HG02884 (cell line): ENCODE results near the gene NOXRED1.
"Not testable (repeated sequence)": the region's sequence is repeated elsewhere in the genome, so short reads cannot be mapped to it uniquely, and the experiment has no call there.

Source experiments
- ATAC-seq: cut with Tn5 transposase; IDR thresholded peaks from one replicate; pipeline ENCODE4 v1.9.1; 2021; ENCODE audit warnings: mild to moderate bottlenecking, moderate library complexity; ENCODE audit not compliant: unreplicated experiment

NOXRED1 gene, protein sequence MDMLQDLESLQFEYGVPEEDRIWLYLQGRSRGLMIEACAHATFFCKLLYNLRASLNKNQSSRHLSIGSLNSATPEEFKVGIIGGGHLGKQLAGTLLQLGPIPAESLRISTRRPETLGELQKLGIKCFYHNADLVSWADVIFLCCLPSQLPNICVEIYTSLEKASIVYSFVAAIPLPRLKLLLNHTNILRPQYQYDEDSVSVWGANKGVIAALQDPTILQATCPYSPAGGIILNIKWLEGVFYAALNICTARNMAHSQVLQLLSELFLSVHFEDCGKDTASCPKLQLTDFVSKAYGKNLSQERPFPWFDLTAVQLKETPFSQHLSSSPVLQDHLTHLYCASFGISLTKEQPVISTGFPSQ

DNA sequence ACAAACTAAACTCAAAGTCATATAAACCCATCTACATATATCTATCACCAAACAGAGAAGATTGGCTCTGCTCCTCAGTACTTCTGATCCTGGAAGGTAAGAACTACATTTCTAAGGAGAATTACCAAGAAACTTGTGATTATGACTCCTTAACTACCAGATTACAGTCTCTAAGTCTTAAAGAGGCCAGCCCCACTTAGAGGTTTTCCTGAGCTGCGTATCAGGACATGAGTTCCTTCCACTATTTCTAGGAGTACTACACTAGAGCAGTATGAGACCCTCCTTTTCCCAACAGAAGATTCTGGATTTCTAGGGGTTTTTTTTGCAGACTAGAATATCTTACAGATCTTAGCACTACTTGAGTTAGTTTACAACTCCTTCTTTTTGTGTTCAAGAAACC, at the start of gene NOXRED1:
Gene NOXRED1, minus strand, starts transcription at position 101 of the 400 bp plus-strand sequence. CDS start 634 bp downstream, outside the sequence.
- ATAC-seq: no peak

DNA sequence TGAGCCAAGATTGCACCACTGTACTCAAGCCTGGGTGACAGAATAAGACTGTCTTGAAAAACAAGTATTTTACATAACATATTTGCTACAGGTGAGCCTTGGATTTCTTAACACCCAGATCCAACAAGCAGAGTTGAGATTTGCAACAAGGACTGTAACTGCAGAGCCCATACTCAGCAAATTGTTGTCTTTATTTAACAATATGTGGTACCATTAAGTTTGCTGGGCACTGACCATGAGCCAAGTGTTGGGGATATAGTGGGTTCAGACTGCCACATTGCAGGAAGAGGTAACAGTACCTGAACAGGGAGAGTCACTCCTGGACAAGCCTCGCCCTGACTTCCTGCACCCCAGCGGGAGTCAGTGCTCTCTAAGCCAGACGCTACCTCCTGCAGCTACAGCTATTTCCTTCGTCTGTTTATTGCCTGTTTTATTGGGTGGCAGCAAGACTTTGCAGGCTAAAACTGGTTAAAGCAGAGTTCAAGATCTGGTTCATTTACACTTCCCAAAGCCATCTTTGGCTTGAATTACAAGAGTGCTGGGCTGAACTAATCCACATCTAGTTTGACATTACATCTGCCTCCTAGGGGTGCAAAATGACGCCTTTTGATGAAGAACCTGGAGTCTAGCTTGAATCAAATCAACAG, 47.0 kb upstream of the NOXRED1 start:
- ATAC-seq: no peak

DNA sequence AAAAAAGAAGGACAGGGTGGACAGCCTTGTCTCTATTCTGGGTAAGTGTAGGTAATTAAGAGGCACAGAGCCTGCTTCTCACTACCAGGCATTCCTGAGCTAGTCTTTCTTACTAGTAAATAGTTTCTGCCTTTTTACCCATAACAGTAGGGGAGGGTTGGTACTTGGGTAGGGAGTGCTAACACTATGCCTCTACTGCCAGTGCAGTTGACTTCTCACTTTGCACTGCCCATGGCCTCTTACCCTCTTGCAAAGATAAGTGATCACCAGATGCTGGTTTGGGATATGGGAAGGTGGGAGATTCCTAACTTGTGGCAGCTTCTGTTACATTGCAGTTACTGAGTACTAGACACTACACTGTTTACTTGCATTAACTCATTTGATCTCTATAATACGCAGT, 46.2 kb upstream of the NOXRED1 start:
- ATAC-seq: no peak

DNA sequence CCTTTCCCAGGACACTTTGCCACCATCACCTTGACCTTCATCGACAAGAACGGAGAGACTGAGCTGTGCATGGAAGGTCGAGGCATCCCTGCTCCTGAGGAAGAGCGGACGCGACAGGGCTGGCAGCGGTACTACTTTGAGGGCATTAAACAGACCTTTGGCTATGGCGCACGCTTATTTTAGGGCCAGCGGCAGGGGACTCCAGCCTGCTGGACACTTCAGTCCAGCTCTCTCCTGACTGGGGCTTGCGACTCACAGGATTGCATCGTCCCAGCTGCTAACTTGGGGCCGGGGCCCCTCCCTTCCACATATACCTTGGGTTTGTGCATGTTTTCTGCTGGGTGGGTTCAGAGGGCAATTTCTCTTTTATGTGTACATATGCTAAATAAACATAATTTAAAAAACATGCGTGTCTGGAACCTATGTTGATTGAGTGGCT, 45.8 kb upstream of the NOXRED1 start:
- ATAC-seq: no peak

DNA sequence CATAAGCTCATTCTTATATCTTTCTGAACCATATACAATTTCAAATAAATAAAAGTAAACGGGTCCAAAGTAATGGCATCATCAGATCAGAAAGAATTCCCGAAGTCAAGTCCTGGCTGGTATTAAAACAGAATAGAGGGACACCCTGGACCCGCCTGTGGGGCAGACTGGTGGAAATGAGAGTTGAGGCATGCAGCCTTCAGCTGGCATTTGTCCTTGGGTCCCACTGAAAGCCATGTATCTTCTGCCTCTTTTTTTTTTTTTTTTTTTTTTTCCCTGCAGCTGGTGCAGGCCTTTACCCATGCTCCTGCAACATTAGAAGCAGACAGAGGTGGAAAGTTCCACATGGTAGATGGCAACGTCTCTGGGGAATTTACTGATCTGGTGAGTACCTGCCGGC, 44.5 kb upstream of the NOXRED1 start:
- no peak for ATAC-seq

DNA sequence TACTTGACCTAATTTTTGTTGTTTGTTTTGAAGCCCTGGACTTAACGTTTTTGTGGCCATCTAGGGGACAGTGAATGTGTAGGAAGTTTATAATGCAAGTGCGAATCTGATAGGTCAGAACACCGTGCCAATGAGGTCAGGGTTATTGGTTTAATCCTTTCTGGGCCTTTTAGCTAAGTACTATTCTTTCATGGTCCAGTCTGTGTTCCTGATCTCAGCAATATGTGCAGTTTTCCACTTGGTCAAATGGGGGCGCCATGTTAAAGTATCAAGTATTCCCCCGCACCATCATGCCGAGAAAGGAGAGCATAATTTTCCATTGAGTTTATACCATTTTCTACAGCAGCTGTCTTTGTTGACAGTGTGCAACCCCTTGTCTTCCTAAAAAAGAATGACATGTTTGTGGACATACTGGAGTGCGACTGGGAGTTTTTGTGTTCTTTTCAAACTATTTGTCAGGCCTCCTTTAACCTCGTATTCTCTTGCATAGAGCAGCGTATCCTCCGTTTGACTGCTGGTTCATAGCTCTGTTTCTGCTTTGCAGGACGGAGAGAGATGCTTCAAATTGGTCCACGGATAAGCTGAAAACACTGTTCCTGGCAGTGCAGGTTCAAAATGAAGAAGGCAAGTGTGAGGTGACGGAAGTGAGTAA, 35.9 kb upstream of the NOXRED1 start:
- ATAC-seq: no peak

DNA sequence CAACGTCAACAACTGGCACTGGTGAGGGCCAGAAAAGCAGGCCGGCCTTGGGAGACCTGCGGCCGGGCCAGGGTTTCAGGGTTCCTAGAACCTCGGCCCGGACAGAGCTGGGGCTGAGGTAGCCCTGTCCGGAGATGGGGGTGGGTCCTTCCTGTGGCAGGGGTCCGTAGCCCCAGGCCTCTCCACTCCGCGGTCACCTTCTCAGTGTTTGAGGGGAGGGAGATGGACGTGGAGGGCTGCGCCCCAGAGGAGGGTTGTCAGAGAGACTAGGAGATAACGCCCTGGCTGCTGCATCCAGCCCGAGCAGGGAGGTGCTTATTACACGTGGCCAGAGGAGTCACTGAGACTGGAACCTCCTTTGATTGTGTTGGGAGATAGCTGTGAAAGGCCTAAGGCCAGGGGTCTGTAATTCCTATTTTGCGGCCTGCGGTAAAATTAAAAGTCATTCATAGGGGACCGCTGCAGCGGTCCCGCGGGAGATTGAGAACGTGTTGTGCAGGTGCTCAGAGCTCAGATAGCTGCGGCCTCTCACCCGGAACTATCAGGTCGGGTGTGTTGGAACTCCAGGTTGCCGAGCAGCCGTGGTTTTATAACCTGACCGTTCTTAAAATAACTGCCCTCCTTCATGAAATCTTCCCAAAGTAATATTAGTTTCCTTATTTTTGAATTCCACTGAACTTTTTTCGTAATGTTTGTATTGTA, 35.1 kb upstream of the NOXRED1 start:
- peak; percentile 17 for ATAC-seq

DNA sequence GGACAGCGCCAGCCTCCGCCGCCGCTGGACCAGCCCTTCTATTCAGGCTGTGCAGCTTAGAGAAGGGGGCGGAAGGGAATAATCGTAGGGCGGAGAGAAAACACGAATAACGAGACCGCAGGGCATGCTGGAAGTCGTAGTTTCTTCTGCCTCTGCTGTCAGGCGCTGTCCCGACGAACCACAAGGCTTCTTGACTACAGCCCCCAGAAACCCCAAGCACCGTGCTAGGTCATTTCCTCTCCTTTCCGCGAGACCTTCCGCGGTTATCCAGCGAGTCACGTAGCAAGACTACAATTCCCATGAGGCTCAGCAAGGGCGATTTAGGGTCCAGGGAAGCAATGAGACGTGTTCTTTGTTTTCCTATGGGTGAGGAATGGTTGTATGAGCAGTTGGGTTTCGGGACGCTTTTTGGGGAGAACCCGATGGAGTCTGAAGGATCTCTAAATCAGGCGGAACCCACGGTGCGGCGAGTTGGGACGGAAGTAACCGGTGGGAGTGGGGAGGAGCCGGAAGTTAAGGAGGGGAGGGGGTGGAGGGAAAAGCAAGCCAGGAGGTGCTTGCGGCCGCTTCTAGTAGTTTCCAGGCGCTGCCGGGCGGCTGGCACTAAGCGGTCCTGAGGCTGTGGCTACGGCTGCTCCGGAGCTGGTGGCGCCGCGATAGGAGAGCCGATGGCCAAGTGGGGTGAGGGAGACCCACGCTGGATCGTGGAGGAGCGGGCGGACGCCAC, 34.4 kb upstream of the NOXRED1 start, which contains the start of the genes AHSA1 and VIPAS39:
Gene AHSA1, plus strand, starts transcription at position 572 of the 727 bp plus-strand sequence. Its CDS starts 97 bp downstream, at position 669.
Gene VIPAS39, minus strand, starts transcription at position 80 of the 727 bp plus-strand sequence. CDS start 3,499 bp downstream, outside the sequence.
- ATAC-seq: peak; percentile 89

DNA sequence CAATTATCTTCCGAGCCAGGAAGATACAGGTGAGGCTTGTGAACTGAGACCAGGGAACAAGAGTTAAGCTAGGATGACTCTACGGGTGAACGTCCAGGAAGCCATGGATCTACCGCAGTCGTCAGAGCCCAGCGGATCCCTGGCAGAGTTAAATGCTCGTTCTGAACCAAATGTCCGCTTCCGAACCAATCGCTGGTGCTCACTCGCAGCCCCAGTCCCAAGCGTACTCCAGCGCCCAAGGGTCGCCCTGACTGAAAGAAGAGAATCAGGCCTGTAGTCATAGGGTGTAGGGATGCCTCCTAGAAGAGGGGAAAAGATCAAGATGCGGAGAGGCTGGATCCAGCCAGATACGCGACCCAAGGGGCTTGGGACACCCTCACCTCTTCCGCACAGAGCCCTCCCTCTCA, 33.8 kb upstream of the NOXRED1 start:
- peak; percentile 2 for ATAC-seq

DNA sequence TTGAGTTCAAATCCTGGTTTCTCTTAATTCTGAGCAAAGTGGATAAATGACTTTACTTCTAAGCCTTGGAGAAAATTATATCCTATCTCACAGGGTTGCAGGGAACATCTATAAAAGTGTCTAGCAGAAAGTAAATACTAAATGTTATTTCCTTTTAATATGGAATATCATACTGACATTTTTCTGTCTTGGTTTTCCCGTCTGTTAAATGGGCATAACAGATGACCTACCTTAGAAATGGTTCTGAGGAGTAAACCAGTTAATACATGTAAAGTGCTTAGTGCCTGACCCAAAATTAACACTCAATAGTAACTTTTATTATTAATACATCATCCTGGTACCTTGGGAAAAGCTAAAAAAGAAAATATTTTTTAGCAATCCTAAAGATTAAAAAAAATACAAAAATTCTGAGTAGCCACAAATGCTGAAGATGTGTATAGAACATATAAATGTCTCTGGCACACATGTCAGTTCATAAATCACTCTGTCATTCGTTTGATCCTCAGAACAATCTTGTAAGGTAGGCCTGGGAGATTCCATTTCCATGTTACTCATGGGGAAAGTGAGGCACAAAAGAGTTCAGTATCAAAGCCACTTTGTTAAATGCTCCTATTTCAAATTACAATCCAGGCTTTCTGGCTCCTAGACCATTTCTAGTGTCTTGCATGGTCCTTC, 32.8 kb upstream of the NOXRED1 start:
- ATAC-seq: no peak

DNA sequence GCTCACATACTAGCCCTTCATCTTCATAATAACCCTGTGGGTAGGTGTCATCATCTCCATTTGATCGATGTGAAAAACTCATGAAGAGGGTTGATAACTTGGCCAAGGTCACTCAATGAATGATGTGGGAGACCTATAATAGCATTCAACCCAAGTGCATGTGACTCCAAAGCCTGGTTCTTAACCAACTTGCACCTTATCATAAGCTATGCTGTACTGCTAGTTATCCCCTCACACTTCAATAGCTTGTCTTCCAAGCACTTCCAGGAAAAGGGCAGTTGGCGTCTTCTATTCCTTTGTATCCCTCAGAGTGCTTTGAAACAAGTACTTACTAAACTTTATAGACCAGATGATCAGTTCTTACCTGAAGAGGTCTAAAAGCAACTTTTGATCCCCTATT, 18.9 kb upstream of the NOXRED1 start:
- no peak for ATAC-seq

DNA sequence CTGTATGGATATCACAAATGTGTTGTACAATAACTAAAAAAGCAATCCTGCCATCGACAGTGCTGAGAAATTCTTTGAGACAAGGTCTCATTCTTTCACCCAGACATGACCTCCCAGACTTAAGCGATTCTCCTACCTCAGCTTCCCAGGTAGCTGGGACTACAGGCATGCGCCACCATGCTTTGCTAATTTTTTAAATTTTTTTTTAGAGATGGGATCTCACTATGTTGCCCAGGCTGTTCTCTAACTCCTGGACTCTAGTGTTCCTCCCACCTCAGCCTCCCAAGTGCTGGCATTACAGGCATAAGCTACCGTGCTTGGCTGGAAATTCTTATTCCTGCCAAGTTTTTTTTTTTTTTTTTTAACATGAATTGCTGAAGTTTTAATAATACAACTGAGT, 16.5 kb upstream of the NOXRED1 start:
- ATAC-seq: no peak

DNA sequence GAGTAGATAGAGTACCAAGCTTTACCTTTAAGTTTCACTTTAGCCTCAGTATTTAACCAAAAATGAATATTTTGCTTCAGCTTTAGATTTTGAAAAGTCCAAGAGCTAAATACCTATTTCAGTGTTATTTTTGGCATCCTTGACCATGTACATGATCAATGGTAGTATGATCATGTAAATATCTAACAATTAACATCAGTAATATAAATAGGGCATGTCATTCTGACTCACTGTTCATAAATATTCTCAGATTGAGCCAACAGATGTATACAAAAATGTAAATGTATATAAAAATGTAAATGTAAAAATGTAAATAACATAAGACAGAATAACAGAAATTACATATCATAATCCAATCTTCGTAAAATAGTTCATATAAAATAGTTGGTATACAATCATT, 15.3 kb upstream of the NOXRED1 start:
- ATAC-seq: no peak

DNA sequence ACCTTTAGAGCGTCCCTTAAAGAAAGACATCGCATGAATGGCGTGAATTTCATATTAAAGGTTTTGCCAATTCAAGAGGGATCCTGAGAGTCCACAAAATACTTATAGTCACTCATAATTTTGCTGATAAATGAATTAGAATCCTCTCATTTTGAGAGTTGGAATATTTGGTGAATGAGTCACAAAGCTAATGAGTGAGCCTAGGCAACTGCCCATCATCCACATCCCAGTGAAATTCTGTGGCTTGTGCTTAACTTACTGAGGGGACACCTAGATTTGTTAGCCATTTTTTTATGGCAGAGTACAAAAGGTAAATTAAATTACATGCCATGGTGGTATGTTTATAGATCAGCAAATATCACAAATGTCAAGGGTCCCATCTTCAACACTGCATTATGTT, 12.7 kb upstream of the NOXRED1 start:
- no peak for ATAC-seq

DNA sequence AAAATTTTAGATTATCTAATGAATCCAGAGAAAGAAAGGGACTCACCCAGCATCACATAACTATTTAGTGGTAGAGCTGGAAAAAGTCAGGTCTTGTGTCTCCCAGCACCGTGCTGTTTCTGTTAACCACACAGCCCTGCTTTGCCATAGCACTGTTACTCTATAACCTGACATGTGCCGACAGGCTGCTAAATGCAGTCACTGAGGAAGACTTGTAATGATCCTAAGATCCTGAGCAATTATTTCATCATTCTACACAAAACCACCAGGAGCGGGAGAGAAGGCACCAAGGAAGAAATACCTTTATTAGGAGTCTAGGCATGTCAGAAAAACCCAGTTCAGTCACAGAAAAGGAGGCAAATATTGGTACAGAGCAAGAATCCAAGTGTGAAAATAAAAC, 3.1 kb upstream of the NOXRED1 start:
- ATAC-seq: no peak

DNA sequence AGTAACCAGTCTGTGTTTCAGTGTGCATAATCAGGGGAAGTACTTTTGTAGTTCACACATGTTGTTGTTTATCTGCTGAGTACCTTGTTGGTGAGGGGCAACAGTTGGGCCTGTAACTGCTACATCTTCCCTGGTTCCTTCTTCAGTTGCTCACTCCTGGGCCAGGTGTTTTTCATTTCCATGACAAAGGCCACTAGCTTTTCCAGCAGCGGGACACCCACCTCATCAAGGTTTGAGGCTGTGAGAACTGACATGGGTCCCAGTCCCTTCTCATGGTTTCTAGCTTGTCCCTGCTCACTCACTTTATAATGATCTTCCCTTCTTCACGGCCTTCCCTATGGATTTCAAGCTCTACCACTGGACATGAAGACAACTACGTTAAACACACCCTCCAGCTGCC, 1.5 kb upstream of the NOXRED1 start:
- ATAC-seq: no peak

DNA sequence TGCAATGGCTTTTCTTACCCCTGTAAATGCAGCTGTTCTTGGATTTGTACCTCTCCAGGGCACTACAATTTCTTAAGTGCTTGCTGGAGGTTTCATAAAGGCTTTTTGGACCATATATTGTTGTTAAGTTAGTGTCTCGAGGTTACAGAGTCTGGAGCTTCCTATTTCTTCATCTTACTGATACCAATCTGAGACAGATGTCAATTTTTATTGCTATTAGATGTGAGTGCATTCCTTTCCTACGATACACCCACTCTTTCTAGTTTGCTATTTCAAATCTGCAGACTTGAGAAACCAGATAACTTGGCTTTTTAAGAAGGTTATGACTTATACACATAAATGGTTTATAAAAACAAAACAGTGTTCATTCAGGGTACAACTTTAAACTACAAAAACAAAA, 2.1 kb downstream of the NOXRED1 start:
- ATAC-seq: no peak

DNA sequence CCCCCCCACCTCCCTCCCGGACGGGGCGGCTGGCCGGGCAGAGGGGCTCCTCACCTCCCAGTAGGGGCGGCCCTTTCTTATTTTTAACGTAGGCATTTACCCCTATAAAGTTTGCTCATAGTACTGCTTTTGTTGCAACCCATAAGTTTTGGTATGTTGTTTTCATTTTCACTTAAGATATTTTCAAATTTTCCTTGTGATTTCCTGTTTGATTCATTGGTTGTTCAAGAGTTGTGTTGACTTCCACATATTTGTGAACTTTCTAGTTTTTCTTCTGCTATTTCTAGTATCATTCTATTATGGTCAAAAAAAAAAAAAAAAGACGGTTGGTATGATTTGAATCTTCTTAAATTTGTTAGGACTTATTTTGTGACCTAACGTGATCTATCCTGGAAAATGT, 6.5 kb downstream of the NOXRED1 start:
- no peak for ATAC-seq

DNA sequence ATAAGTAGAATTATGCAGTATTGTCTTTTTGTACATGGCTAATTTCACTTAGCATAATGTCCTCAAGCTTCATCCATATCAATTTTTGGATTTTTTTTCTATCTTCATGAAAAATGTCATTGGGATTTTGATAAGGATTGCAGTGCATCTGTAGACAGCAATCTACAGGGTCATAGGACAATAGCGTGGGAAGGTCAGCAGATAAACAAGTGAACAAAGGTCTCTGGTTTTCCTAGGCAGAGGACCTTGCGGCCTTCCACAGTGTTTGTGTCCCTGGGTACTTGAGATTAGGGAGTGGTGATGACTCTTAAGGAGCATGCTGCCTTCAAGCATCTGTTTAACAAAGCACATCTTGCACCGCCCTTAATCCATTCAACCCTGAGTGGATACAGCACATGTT, 7.2 kb downstream of the NOXRED1 start:
- ATAC-seq: not testable (repeated sequence)
